Loucy (cell line): Measurements from ENCODE around the gene TTC7B.

Source experiments
- EZH2phosphoT487 ChIP-seq: fragments of 200-600 bp; IDR thresholded peaks from 2 replicates; pipeline ENCODE4 v1.6.1; 2018; ENCODE audit warnings: antibody characterized with exemption, mild to moderate bottlenecking, moderate library complexity, borderline replicate concordance
- TF ChIP-seq, protein P1 (sequence below): fragments of 200-600 bp; sonication (generic); conservative IDR thresholded peaks from 2 replicates; pipeline ENCODE4 v1.5.1; 2014; ENCODE audit warnings: mild to moderate bottlenecking, antibody characterized with exemption, low read length

GRCh38 chr14:90547250-90547649, 269.0 kb downstream of the TTC7B start:
- TF ChIP-seq, protein P1, sequence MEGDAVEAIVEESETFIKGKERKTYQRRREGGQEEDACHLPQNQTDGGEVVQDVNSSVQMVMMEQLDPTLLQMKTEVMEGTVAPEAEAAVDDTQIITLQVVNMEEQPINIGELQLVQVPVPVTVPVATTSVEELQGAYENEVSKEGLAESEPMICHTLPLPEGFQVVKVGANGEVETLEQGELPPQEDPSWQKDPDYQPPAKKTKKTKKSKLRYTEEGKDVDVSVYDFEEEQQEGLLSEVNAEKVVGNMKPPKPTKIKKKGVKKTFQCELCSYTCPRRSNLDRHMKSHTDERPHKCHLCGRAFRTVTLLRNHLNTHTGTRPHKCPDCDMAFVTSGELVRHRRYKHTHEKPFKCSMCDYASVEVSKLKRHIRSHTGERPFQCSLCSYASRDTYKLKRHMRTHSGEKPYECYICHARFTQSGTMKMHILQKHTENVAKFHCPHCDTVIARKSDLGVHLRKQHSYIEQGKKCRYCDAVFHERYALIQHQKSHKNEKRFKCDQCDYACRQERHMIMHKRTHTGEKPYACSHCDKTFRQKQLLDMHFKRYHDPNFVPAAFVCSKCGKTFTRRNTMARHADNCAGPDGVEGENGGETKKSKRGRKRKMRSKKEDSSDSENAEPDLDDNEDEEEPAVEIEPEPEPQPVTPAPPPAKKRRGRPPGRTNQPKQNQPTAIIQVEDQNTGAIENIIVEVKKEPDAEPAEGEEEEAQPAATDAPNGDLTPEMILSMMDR, result no peak
- TF ChIP-seq EZH2phosphoT487, result no peak
